GM21526 (cell line): Measurements from ENCODE around the gene B3GALT4.

Experiments used
- ATAC-seq: cut with Tn5 transposase; IDR thresholded peaks from one replicate; pipeline ENCODE4 v1.9.1; 2021; ENCODE audit warnings: moderate library complexity; ENCODE audit not compliant: unreplicated experiment, low FRiP score

B3GALT4 gene

GRCh38 chr6:33313105-33313708 is 36.3 kb downstream of the B3GALT4 start:
- no peak for ATAC-seq

GRCh38 chr6:33313709-33314514 is 37.0 kb downstream of the B3GALT4 start, which contains the start of gene TAPBP:
TAPBP (minus strand) TSS chr6:33314078; CDS start chr6:33314041, 37 bp downstream.
- ATAC-seq = no peak

- ATAC-seq = no peak
These were observed 37.6 kb downstream of the B3GALT4 start for GRCh38 chr6:33314515-33314942.

GRCh38 chr6:33314943-33315792 is 38.2 kb downstream of the B3GALT4 start:
- no peak for ATAC-seq

- ATAC-seq = no peak
These were observed 39.1 kb downstream of the B3GALT4 start for GRCh38 chr6:33315793-33316602.

- ATAC-seq = no peak
These were observed 39.9 kb downstream of the B3GALT4 start for GRCh38 chr6:33316603-33317418.

GRCh38 chr6:33317419-33317668 is 40.4 kb downstream of the B3GALT4 start:
- ATAC-seq = no peak

- ATAC-seq = peak; percentile 40
These were observed 40.9 kb downstream of the B3GALT4 start, which contains the start of gene ZBTB22 for GRCh38 chr6:33317669-33318425. ZBTB22 (minus strand) TSS chr6:33317744; CDS start chr6:33316916, 828 bp downstream.

GRCh38 chr6:33318426-33319073 is 41.6 kb downstream of the B3GALT4 start:
- ATAC-seq = no peak

- no peak for ATAC-seq
These were observed 43.0 kb downstream of the B3GALT4 start for GRCh38 chr6:33319939-33320314.

- ATAC-seq = no peak
These were observed 43.6 kb downstream of the B3GALT4 start for GRCh38 chr6:33320315-33321181.

- no peak for ATAC-seq
These were observed 44.3 kb downstream of the B3GALT4 start for GRCh38 chr6:33321227-33321626.

- no peak for ATAC-seq
These were observed 46.7 kb downstream of the B3GALT4 start for GRCh38 chr6:33323623-33323948.

- no peak for ATAC-seq
These were observed 47.2 kb downstream of the B3GALT4 start for GRCh38 chr6:33324125-33324524.
